ENCODE measurements around the gene MYT1.

MYT1 gene

GRCh38 chr20:64253443-64253842 lies 89.2 kb downstream of the MYT1 start:
- DNase-seq, result no peak

- DNase-seq, result no peak
Observed at GRCh38 chr20:64254156-64254555, 89.9 kb downstream of the MYT1 start.

DNA sequence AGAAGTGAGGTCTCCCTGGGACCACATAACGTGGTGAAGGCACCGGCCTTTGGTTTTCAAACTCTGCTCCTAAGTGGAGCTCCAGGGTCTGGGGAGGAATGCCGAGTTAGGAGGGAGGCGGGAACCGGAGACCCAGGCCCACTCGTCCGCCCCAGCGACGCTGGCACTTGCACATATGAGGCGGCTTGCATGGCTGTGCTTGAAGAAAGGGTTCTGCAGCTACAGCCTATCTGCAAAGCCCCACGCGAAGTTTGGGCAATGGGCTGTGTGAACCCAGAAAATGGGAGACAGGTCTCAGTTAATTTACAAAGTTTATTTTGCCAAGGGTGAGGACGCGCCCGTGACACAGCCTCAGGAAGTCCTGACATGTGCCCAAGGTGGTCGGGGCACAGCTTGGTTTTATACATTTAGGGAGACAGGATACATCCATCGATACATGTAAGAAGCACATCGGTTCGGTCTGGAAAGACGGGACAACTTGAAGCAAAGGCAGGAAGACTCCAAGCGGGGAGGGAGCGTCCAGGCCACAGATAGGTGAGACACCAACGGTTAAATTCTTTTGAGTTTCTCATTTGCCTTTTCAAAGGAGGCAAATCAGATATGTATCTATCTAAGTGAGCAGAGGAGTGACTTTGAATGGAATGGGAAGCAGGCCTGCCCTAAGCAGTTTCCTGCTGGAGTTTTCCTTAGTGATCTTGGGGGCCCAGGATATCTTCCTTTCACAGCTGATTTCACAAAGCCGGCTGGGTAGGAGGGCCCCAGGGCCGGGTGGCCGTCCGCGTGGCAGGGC lies 90.5 kb downstream of the MYT1 start:
- no peak for DNase-seq

GRCh38 chr20:64255361-64256281 lies 91.4 kb downstream of the MYT1 start, which contains the start of gene PCMTD2:
TSS of gene PCMTD2 (plus strand) at chr20:64255748. CDS start at chr20:64259966, 4,218 bp downstream.
- DNase-seq, result peak; percentile 78

GRCh38 chr20:64256282-64256935 lies 92.2 kb downstream of the MYT1 start:
- no peak for DNase-seq

GRCh38 chr20:64257107-64257757 lies 93.0 kb downstream of the MYT1 start:
- DNase-seq, result no peak

- DNase-seq, result no peak
Observed at GRCh38 chr20:64258071-64258823, 94.0 kb downstream of the MYT1 start.

DNA sequence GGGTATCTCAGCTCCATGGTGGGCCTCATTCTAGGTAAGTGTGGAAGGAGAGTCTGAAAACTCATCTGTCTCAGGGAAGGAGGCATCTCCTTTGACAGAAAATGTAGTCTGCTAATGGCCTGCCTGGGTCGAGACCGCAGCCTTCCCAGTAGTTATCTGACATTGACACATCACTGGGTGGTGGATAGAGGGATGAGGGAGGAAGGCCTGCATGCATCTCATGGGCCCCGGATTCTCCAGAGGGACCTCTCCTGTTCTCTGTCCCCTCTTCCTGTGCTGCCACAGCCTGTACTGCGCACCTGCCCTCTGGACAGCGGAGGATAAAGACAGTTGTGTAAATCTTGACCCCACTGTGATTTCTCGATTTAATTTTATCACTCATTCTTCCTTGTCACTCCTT lies 96.0 kb downstream of the MYT1 start:
- no peak for DNase-seq

DNA sequence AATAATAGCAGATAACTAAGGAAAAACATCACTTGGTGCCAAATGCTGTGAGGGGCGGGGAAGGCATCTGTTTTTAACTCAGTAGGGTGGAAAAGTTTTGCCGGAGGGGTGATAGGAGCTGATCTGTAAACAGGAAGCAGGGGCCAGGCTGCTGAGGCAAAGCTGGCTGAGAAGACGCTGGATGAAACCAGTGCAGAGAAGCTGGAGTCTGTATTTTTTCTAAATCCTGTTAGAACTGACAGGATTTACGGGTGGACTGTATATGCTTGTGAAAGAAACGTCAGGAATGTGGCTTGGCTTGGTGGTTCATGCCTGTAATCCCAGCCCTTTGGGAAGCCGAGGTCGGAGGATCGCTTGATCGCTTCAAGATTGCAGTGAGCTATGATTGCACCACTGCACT lies 96.9 kb downstream of the MYT1 start:
- no peak for DNase-seq

GRCh38 chr20:64264091-64264490 lies 99.8 kb downstream of the MYT1 start:
- DNase-seq, result no peak

GRCh38 chr20:64265201-64265600 lies 100.9 kb downstream of the MYT1 start:
- DNase-seq, result no peak

DNA sequence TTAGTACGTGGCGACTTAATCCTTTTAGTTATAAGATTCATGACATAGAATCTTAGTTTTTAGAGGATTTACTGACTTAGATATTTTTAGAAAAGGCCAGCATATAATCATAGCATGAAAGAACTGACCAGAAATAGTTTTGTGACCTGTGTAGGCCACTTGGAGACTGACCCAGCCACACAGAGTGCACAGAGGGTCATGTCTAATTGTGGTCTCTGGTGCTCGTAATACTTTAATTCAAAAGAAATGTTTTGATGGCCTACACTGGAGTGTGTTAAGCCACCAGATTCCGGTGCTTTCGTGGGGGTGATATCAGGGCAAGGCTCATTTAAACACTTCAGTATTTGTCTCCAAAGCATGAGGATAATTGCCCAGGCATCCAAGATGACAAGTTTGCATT lies 102.7 kb downstream of the MYT1 start:
- DNase-seq, result no peak

- no peak for DNase-seq
Observed at GRCh38 chr20:64268174-64268573, 103.9 kb downstream of the MYT1 start.

DNA sequence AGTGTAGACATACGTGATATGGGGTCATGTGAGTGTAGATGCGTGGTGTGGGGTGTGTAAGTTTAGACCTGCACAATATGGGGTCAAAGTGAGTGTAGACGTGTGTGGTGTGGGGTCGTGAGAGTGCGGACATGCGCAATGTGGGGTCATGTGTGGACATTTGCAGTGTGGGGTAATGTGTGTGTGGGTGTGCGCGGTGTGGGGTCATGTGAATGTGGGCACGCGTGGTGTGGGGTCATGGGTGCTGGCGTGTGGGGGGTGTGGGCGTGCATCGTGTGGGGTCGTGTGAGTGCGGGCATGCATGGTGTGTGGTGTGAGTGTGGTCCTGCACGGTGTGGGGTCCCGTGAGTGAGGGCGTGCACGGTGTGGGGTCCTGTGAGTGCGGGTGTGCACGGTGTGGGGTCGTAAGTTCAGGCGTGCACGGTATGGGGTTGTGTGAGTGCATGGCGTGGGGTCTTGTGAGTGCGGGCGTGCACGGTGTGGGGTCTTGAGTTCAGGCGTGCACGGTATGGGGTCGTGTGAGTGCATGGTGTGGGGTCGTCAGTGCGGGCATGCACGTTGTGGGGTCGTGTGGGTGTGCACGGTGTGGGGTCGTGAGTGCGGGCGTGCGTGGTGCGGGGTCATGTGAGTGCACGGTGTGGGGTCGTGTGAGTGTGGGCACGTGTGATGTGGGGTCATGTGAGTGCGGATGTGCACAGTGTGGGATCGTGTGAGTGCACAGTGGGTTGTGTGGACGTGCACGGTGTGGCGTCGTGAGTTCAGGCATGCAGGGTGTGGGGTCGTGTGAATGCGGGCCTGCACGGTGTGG lies 105.6 kb downstream of the MYT1 start:
- no peak for DNase-seq

DNA sequence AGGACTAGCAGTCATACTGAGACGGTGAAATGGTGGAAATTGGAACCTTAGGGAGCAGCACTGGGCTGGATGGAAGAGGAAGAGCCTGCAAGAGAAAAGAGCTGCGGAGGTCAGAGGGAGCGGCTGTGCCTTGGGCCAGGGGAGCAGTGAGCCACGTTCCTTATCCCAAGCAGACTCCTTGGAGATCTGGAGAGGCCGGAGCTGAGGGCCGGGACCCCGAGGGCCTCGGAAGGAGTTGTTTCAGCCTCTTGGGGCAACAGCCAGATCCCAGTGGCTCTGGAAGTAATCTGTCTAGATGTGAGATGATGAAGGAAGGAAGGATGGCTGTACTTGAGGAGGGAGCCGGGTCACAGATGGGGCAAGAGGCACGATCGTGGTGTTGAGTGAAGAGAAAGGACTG lies 107.4 kb downstream of the MYT1 start:
- DNase-seq, result no peak

DNA sequence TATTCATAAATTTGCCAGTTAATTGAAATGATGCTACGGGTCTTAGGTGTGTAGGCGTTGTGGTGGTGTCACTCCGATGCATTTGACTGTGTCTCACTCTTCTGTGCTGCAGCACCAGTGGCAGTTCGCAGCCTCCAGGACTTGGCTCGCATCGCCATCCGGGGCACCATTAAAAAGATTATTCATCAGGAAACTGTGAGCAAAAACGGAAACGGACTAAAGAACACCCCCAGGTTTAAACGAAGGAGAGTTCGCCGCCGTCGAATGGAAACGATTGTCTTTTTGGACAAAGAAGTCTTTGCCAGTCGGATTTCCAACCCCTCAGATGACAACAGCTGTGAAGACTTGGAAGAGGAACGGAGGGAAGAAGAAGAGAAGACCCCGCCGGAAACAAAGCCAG lies 108.9 kb downstream of the MYT1 start:
- DNase-seq, result no peak

GRCh38 chr20:64276817-64277216 lies 112.6 kb downstream of the MYT1 start:
- DNase-seq, result no peak

DNA sequence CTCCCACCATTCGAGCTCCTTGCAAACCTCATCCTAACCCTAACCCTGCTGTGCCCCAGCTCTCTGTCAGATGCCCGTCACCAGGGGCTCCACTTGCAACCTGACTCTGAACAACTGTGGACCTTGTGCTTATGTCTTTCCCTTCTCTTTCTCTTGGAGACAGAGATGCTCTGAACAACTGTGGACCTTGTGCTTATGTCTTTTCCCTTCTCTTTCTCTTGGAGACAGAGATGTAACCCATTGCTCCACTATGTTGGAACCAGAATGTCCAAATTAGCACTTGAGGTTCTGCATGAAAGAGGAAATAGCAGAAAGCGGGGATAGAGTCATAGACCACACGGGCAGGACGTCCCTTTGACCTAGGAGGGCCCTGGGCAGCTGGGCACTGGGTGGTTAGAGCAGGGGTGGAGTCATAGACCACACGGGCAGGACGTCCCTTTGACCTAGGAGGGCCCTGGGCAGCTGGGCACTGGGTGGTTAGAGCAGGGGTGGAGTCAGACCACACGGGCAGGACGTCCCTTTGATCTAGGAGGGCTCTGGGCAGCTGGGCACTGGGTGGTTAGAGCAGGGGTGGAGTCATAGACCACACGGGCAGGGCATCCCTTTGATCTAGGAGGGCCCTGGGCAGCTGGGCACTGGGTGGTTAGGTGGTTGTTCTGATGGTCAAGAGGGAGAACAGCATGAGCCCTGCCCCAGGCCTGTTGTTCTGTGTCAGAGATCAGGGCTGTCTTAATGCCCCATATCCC lies 113.5 kb downstream of the MYT1 start:
- DNase-seq, result no peak

DNA sequence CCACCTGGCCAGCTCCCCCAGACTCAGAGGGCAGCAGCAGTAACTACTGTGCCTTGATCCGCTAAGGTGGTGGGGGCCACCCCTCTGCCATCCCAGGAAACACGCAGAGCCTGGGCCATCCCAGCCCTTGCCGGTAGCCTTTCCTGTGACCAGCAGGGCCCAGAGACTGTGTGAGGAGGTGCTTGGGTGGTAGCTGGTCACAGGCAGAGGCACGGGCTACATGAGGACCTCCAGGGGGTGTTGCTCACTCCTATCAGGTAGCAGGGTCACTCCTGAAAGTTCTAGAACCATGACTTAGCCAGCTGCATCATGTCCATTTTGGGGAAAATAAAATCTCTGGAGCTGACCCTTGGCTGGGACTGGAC lies 114.0 kb downstream of the MYT1 start:
- DNase-seq, result no peak

DNA sequence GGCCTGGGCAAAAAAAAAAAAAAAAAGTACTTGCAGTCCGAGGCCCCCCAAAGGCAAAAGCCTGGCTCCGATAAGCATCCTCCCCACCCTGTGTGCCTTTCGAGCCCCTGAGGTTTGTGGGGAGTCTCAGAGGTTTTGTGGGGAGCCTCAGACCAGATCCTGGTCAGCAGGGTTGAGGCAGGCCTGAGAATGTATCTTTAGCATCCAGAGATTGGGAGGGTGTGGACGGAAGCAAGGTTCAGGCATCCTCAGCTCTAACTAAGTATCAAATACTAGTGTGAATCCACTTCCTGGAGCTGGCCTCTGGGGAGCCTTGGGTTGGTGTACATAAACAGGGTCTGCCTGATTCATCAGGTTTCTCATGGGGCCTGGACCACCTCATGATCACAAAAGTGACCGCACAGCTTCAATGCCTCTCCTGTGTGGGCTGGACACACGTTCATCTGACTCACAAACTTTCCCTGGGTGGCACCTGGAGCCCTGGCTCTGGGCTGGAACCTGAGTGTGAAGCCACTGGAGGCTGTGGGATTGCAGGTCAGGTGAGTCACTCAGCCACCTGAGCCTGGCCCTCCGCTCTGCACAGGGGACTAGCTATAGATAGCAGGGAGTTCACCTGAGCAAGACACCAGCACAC lies 115.7 kb downstream of the MYT1 start:
- DNase-seq, result no peak

Measured in activated CD4-positive, alpha-beta T cell treated with anti-CD3 and anti-CD28 coated beads for 1 hour (primary cell).